Adipocyte (in vitro differentiated cells): ENCODE results near the gene NOS3.

ENCODE experiments used
- DNase-seq: peaks from one replicate; pipeline ENCODE4 v3.0.0-alpha.2; 2015; ENCODE audit warnings: low read depth
- H3K27me3 ChIP-seq: replicated peaks from 2 replicates; pipeline ENCODE4 v1.7.0; 2013; ENCODE audit warnings: mild to moderate bottlenecking, low read length, moderate library complexity; ENCODE audit not compliant: control insufficient read depth, insufficient read depth
- H3K36me3 ChIP-seq: 2 replicates; pipeline ENCODE4 v1.7.0; 2013; ENCODE audit warnings: low read length, mild to moderate bottlenecking, moderate library complexity; ENCODE audit not compliant: control insufficient read depth, insufficient read depth, severe bottlenecking
- H3K4me1 ChIP-seq: 2 replicates; pipeline ENCODE4 v1.7.0; 2013; ENCODE audit warnings: mild to moderate bottlenecking, low read length, moderate library complexity; ENCODE audit not compliant: control insufficient read depth, insufficient read depth
- H3K4me3 ChIP-seq: 2 replicates; pipeline ENCODE4 v1.7.0; 2013; ENCODE audit warnings: mild to moderate bottlenecking, low read length, moderate library complexity
- H3K9ac ChIP-seq: 2 replicates; pipeline ENCODE4 v1.7.0; 2013; ENCODE audit warnings: mild to moderate bottlenecking, low read length, moderate library complexity
- H3K9me3 ChIP-seq: 2 replicates; pipeline ENCODE4 v1.7.0; 2013; ENCODE audit warnings: mild to moderate bottlenecking, low read length, moderate library complexity; ENCODE audit not compliant: control insufficient read depth

Gene NOS3

GRCh38 chr7:151048911-151049463 is 58.2 kb downstream of the NOS3 start:
- H3K9ac ChIP-seq = no peak overlapping the region

GRCh38 chr7:151051108-151051507 is 60.3 kb downstream of the NOS3 start:
- DNase-seq = peak; percentile 86
- Histone ChIP-seq H3K4me3 (no peak overlapping the region), H3K9ac (no peak overlapping the region), H3K36me3 (no peaks in the 10 kb centered on the region), H3K4me1 (peaks cover 17% of the 10 kb centered on the region), H3K27me3 (peaks cover 9% of the 10 kb centered on the region), H3K9me3 (no peaks in the 10 kb centered on the region)

More at GRCh38 chr7:151048911-151049463, 58.2 kb downstream of the NOS3 start:
- H3K36me3 ChIP-seq = no peaks in the 10 kb centered on the region
- H3K4me3 ChIP-seq = no peak overlapping the region
- H3K9me3 ChIP-seq = no peaks in the 10 kb centered on the region
- H3K4me1 ChIP-seq = peaks cover 26% of the 10 kb centered on the region
- no peak for DNase-seq
- peaks cover 9% of the 10 kb centered on the region for H3K27me3 ChIP-seq

GRCh38 chr7:151053096-151053495 is 62.3 kb downstream of the NOS3 start:
- DNase-seq = no peak
- H3K27me3 ChIP-seq = peaks cover 9% of the 10 kb centered on the region
- H3K36me3 ChIP-seq = no peaks in the 10 kb centered on the region
- H3K9me3 ChIP-seq = no peaks in the 10 kb centered on the region
- no peak overlapping the region for H3K4me3 ChIP-seq
- peaks cover 8% of the 10 kb centered on the region for H3K4me1 ChIP-seq
- H3K9ac ChIP-seq = no peak overlapping the region

GRCh38 chr7:151053751-151054150 is 62.9 kb downstream of the NOS3 start:
- peaks cover 9% of the 10 kb centered on the region for H3K27me3 ChIP-seq
- H3K36me3 ChIP-seq = no peaks in the 10 kb centered on the region

GRCh38 chr7:151056283-151056665 is 65.5 kb downstream of the NOS3 start:
- Histone ChIP-seq H3K27me3 (no peaks in the 10 kb centered on the region), H3K4me3 (no peak overlapping the region), H3K4me1 (peaks cover 29% of the 10 kb centered on the region), H3K9me3 (no peaks in the 10 kb centered on the region), H3K9ac (no peak overlapping the region), H3K36me3 (no peaks in the 10 kb centered on the region)
- no peak for DNase-seq

More at GRCh38 chr7:151053751-151054150, 62.9 kb downstream of the NOS3 start:
- DNase-seq = no peak
- Histone ChIP-seq H3K4me3 (no peak overlapping the region), H3K9me3 (no peaks in the 10 kb centered on the region), H3K4me1 (peaks cover 13% of the 10 kb centered on the region), H3K9ac (no peak overlapping the region)

GRCh38 chr7:151056666-151057505 is 66.1 kb downstream of the NOS3 start:
- H3K9me3 ChIP-seq = no peaks in the 10 kb centered on the region
- H3K4me3 ChIP-seq = peak overlapping the region; percentile 94
- DNase-seq = no peak
- H3K27me3 ChIP-seq = no peaks in the 10 kb centered on the region
- H3K9ac ChIP-seq = peak overlapping the region; percentile 92
- no peaks in the 10 kb centered on the region for H3K36me3 ChIP-seq
- H3K4me1 ChIP-seq = peaks cover 36% of the 10 kb centered on the region

GRCh38 chr7:151057506-151057988 is 66.7 kb downstream of the NOS3 start, which contains the start of gene CDK5:
CDK5 (minus strand) TSS chr7:151057897; CDS start chr7:151057848, 49 bp downstream.
- H3K9me3 ChIP-seq = no peaks in the 10 kb centered on the region
- peaks cover 42% of the 10 kb centered on the region for H3K4me1 ChIP-seq
- no peaks in the 10 kb centered on the region for H3K36me3 ChIP-seq
- H3K9ac ChIP-seq = peak within 1 kb of the TSS; percentile 92
- peak within 1 kb of the TSS; percentile 94 for H3K4me3 ChIP-seq
- no peak for DNase-seq
- no peaks in the 10 kb centered on the region for H3K27me3 ChIP-seq

GRCh38 chr7:151057989-151058780 is 67.4 kb downstream of the NOS3 start:
- DNase-seq = peak; percentile 100
- peaks cover 44% of the 10 kb centered on the region for H3K4me1 ChIP-seq
- no peaks in the 10 kb centered on the region for H3K27me3 ChIP-seq
- no peaks in the 10 kb centered on the region for H3K36me3 ChIP-seq
- H3K4me3 ChIP-seq = peak overlapping the region; percentile 94
- H3K9me3 ChIP-seq = no peaks in the 10 kb centered on the region
- H3K9ac ChIP-seq = peak overlapping the region; percentile 92

- no peaks in the 10 kb centered on the region for H3K27me3 ChIP-seq
- H3K9ac ChIP-seq = peak overlapping the region; percentile 92
- H3K9me3 ChIP-seq = no peaks in the 10 kb centered on the region
- H3K4me3 ChIP-seq = peak overlapping the region; percentile 94
- H3K36me3 ChIP-seq = no peaks in the 10 kb centered on the region
- H3K4me1 ChIP-seq = peaks cover 49% of the 10 kb centered on the region
- DNase-seq = peak; percentile 50
These were observed 68.1 kb downstream of the NOS3 start for GRCh38 chr7:151058781-151059366.

- peak within 1 kb of the TSS; percentile 92 for H3K9ac ChIP-seq
- peaks cover 49% of the 10 kb centered on the region for H3K4me1 ChIP-seq
- no peaks in the 10 kb centered on the region for H3K9me3 ChIP-seq
- DNase-seq = peak; percentile 91
- H3K27me3 ChIP-seq = no peaks in the 10 kb centered on the region
- peak within 1 kb of the TSS; percentile 94 for H3K4me3 ChIP-seq
- peaks cover 2% of the 10 kb centered on the region for H3K36me3 ChIP-seq
These were observed 68.7 kb downstream of the NOS3 start, which contains the start of gene SLC4A2 for GRCh38 chr7:151059367-151060112. SLC4A2 (plus strand) TSS chr7:151059589; CDS start chr7:151061988, 2,399 bp downstream.
